DOHH2 (cell line): ENCODE results near the gene PLBD2.

ENCODE experiments used
- EZH2phosphoT487 ChIP-seq: fragments of 200-600 bp; sonication (generic); IDR thresholded peaks from 2 replicates; pipeline ENCODE4 v1.6.1; 2017; ENCODE audit warnings: borderline replicate concordance, mild to moderate bottlenecking, antibody characterized with exemption, low read length, moderate library complexity, mixed read lengths
- TF ChIP-seq, protein P1 (sequence below): fragments of 200-600 bp; sonication (generic); IDR thresholded peaks from one replicate; pipeline ENCODE4 v1.5.1; 2014; ENCODE audit warnings: antibody characterized with exemption, mild to moderate bottlenecking, low read depth, low read length; ENCODE audit not compliant: poor library complexity, severe bottlenecking

DNA sequence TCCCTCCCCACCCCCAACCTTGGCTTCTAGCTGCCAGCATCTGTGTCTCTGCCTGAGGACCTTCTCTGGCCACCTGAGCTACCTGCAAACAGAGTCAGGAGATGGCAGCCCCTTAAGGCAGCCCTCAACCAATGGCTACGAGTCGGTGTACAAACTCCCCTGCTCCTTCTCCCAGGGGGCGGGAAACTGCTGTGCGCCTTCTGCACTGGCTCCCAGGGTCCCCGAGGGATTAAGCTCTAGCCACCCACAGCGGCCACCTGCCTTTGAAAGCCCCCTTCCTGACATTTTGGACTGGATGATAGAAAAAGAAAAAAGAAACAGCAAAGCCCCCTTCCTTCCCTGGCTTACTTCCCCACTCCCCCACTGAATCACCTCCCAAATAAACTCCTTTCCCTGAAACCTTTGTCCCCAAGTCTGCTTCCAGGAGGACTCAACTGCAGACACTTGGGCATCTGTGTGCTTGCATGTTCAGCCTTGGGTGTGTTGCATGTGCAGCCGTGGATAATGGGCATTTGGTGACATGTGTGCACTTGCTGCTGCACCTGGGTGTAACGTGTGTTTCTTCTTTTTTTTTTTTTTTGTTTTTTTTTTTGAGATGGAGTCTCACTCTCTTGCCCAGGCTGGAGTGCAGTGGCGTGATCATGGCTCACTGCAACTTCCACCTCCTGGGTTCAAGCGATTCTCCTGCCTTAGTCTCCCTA is 39.3 kb downstream of the PLBD2 start:
- TF ChIP-seq, protein P1, sequence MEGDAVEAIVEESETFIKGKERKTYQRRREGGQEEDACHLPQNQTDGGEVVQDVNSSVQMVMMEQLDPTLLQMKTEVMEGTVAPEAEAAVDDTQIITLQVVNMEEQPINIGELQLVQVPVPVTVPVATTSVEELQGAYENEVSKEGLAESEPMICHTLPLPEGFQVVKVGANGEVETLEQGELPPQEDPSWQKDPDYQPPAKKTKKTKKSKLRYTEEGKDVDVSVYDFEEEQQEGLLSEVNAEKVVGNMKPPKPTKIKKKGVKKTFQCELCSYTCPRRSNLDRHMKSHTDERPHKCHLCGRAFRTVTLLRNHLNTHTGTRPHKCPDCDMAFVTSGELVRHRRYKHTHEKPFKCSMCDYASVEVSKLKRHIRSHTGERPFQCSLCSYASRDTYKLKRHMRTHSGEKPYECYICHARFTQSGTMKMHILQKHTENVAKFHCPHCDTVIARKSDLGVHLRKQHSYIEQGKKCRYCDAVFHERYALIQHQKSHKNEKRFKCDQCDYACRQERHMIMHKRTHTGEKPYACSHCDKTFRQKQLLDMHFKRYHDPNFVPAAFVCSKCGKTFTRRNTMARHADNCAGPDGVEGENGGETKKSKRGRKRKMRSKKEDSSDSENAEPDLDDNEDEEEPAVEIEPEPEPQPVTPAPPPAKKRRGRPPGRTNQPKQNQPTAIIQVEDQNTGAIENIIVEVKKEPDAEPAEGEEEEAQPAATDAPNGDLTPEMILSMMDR, result no peak
- no peak for TF ChIP-seq EZH2phosphoT487
